Gastroesophageal sphincter (tissue), 4 donors: ENCODE results near the gene VASN. TPM values are rescaled to one million over a fixed set of nuclear protein-coding genes. Genes with fewer than 3 reads are reported as not detected.

Experiments
- ATAC-seq: fragments of 150-250 bp; one replicate; pipeline ENCODE4 v1.9.1; 2016; ENCODE audit warnings: mild to moderate bottlenecking, moderate library complexity
- H3K27ac ChIP-seq, 4 donors: fragments of 200-600 bp; sonication (generic) in 3 of 4; 1 replicate in 3 of 4; 2 replicates in 1 of 4; pipeline ENCODE4 v1.5.1; 2016 to 2019
- H3K27me3 ChIP-seq: fragments of 200-600 bp; sonication (generic); one replicate; pipeline ENCODE4 v1.5.1; 2019
- H3K36me3 ChIP-seq, 2 donors: fragments of 200-600 bp; sonication (generic); one replicate each; pipeline ENCODE4 v1.5.1; 2019; ENCODE audit warnings: control low read depth in 1 of 2
- H3K4me1 ChIP-seq, 3 donors: fragments of 200-600 bp; sonication (generic); 1 replicate in 2 of 3; 2 replicates in 1 of 3; pipeline ENCODE4 v1.5.1; 2016 to 2019; ENCODE audit warnings: control low read depth in 2 of 3
- H3K4me3 ChIP-seq, 2 donors: fragments of 200-600 bp; sonication (generic); one replicate each; pipeline ENCODE4 v1.5.1; 2019; ENCODE audit warnings: mild to moderate bottlenecking in 1 of 2, moderate library complexity in 1 of 2
- H3K9me3 ChIP-seq, 3 donors: fragments of 200-600 bp; sonication (generic); one replicate each; pipeline ENCODE4 v1.5.1; 2017 to 2019; ENCODE audit warnings: control low read depth in 2 of 3
- CTCF ChIP-seq, 4 experiments: fragments of 200-600 bp in 2 of 4; fragments of 450-650 bp in 2 of 4; sonication (generic) in 1 of 4; IDR thresholded peaks; one replicate each; pipeline ENCODE4 v1.5.1; 2017 to 2019; ENCODE audit warnings: antibody characterized with exemption in 4 of 4, mild to moderate bottlenecking in 2 of 4, moderate library complexity in 2 of 4
- EP300 ChIP-seq: sonication (generic); formaldehyde crosslinking; IDR thresholded peaks from one replicate; pipeline ENCODE4 v1.6.1; 2017; ENCODE audit warnings: antibody characterized with exemption, mild to moderate bottlenecking
- POLR2A ChIP-seq, 2 donors: fragments of 450-650 bp; IDR thresholded peaks; one replicate each; pipeline ENCODE4 v1.6.1; 2017; ENCODE audit warnings: antibody characterized with exemption in 2 of 2, mild to moderate bottlenecking in 2 of 2, moderate library complexity in 1 of 2
- POLR2AphosphoS5 ChIP-seq: sonication (generic); formaldehyde crosslinking; IDR thresholded peaks from one replicate; pipeline ENCODE4 v1.6.1; 2017; ENCODE audit warnings: antibody characterized with exemption
- WGBS, 2 donors: methylation state at CpG; one replicate each; pipeline ENCODE4 v1.1.5; 2018; ENCODE audit warnings: low coverage in 1 of 2; 5-methylcytosine and 5-hydroxymethylcytosine counted together
- total RNA-seq, 4 donors: library from RNA; depleted of rRNA; stranded (reverse); fragments of >200 nt; gene quantifications; one replicate each; pipeline ENCODE4 v1.1.0, GENCODE V29; 2016

Gene VASN
- total RNA-seq: 10 to 100 TPM in 3 of 4 donors, 1 to 10 TPM in 1; 6.8 to 35.8 (median 19.9) TPM

GRCh38 chr16:4371357-4372000, at the start of gene VASN:
TSS of gene VASN (plus strand) at chr16:4371848. CDS start at chr16:4380878, 9,030 bp downstream.
- ATAC-seq: peak; percentile 76
- Histone ChIP-seq H3K27ac (peak within 1 kb of the TSS; percentile 19 to 91 (median 88)), H3K9me3 (no peaks in the 10 kb centered on the region), H3K4me1 (peaks cover 2 to 71% (median 50%) of the 10 kb centered on the region in 3 donors), H3K27me3 (no peaks in the 10 kb centered on the region), H3K4me3 (peak within 1 kb of the TSS; percentile 50 to 83), H3K36me3 (no peaks in the 10 kb centered on the region)
- TF ChIP-seq EP300 (no peak), CTCF (IDR thresholded peaks at IDR 0.05) (no peak), POLR2A (IDR thresholded peaks at IDR 0.05) (peak; percentile 97 to 98), POLR2AphosphoS5 (peak; percentile 98)
- 27% methylated on average over 2 of the region's 50 CpGs; no CpG with 5 or more reads in 1 of the 2 donors for WGBS, 2 donors

- no peaks in the 10 kb centered on the region for H3K36me3 ChIP-seq
- no peaks in the 10 kb centered on the region for H3K27me3 ChIP-seq
- ATAC-seq: no peak
- no peaks in the 10 kb centered on the region for H3K9me3 ChIP-seq
- H3K4me3 ChIP-seq: no peak overlapping the region
- peaks cover 3 to 100% (median 80%) of the 10 kb centered on the region in 3 donors for H3K4me1 ChIP-seq
- TF ChIP-seq CTCF (IDR thresholded peaks at IDR 0.05) (no peak), EP300 (no peak), POLR2AphosphoS5 (no peak), POLR2A (IDR thresholded peaks at IDR 0.05) (no peak)
- peak overlapping the region in 3 of 4 donors; percentile 98 to 100 (median 98) for H3K27ac ChIP-seq
- WGBS, 2 donors: no CpG with 5 or more reads among the region's 30 CpGs
Observed at GRCh38 chr16:4322121-4323052, 49.3 kb upstream of the VASN start.

GRCh38 chr16:4323071-4323844, 48.4 kb upstream of the VASN start:
- Histone ChIP-seq H3K4me3 (peak overlapping the region in 1 of 2 donors; percentile 19), H3K27me3 (no peaks in the 10 kb centered on the region), H3K27ac (peak overlapping the region; percentile 11 to 100 (median 98)), H3K4me1 (peaks cover 3 to 100% (median 80%) of the 10 kb centered on the region in 3 donors), H3K36me3 (no peaks in the 10 kb centered on the region), H3K9me3 (no peaks in the 10 kb centered on the region)
- no CpG with 5 or more reads among the region's 21 CpGs for WGBS, 2 donors
- no peak for ATAC-seq
- TF ChIP-seq EP300: no peak

GRCh38 chr16:4323845-4324488, 47.7 kb upstream of the VASN start:
- peak overlapping the region; percentile 11 to 100 (median 98) for H3K27ac ChIP-seq
- peak; percentile 75 for ATAC-seq
- no peaks in the 10 kb centered on the region for H3K27me3 ChIP-seq
- H3K4me1 ChIP-seq: peaks cover 3 to 100% (median 80%) of the 10 kb centered on the region in 3 donors
- TF ChIP-seq POLR2A (IDR thresholded peaks at IDR 0.05): no peak
- no peak for TF ChIP-seq EP300
- no peak for TF ChIP-seq CTCF (IDR thresholded peaks at IDR 0.05)
- no peak for TF ChIP-seq POLR2AphosphoS5
- H3K4me3 ChIP-seq: peak overlapping the region in 1 of 2 donors; percentile 19
- H3K9me3 ChIP-seq: no peaks in the 10 kb centered on the region
- no peaks in the 10 kb centered on the region for H3K36me3 ChIP-seq
- WGBS, 2 donors: no CpG with 5 or more reads among the region's 12 CpGs
